Measurements from ENCODE around the gene PAIP2B. TPM values are rescaled to one million over a fixed set of nuclear protein-coding genes. Genes with fewer than 3 reads are reported as not detected.

The PAIP2B gene
- total and polyA plus RNA-seq, 2 donors (not counting 1 experiment from before 2014, with no cell fraction given) = 0.22 to 1.2 TPM

GRCh38 chr2:71212336-71212735 is 14.6 kb downstream of the PAIP2B start:
- H3K79me2 ChIP-seq (ENCODE audit: control insufficient read depth, insufficient read depth, low read length) = no peaks in the 10 kb centered on the region
- no peak overlapping the region for H3K9ac ChIP-seq (ENCODE audit: insufficient read depth, low read length)
- no peak for TF ChIP-seq CTCF (conservative IDR thresholded peaks at IDR 0.05 in 1 of 2, IDR thresholded peaks at IDR 0.05 in 1 of 2; ENCODE audit: low read depth in 1 of 2, low read length in 2 of 2)
- DNase-seq (ENCODE audit: low read depth in 2 of 2) = no peak
- H3K4me1 ChIP-seq (ENCODE audit: control insufficient read depth, extremely low read depth, insufficient read depth, low read length) = no peaks in the 10 kb centered on the region
- peaks cover 2% of the 10 kb centered on the region for H3K27me3 ChIP-seq (ENCODE audit: control insufficient read depth, insufficient read depth, low read length)
- H3K36me3 ChIP-seq (ENCODE audit: control insufficient read depth, insufficient read depth, low read length) = no peaks in the 10 kb centered on the region
- no peak overlapping the region for H3K4me2 ChIP-seq (ENCODE audit: extremely low read depth, insufficient read depth, low read length)
- no peaks in the 10 kb centered on the region for H4K20me1 ChIP-seq (ENCODE audit: control insufficient read depth, extremely low read depth, insufficient read depth, low read length)
- no peaks in the 10 kb centered on the region for H3K9me3 ChIP-seq (ENCODE audit: control insufficient read depth, insufficient read depth, low read depth, low read length)
- H3K27ac ChIP-seq (ENCODE audit: insufficient read depth, low read length) = no peak overlapping the region
- H2AFZ ChIP-seq (ENCODE audit: low read length) = no peak overlapping the region
- no peak overlapping the region for H3K4me3 ChIP-seq (replicated peaks in 1 of 4; ENCODE audit: control extremely low read depth in 1 of 4, insufficient read depth in 1 of 4, low read depth in 3 of 4, low read length in 4 of 4)

- Histone ChIP-seq H3K27ac (ENCODE audit: insufficient read depth, low read length) (no peak overlapping the region), H2AFZ (ENCODE audit: low read length) (no peak overlapping the region), H3K4me3 (replicated peaks in 1 of 4; ENCODE audit: control extremely low read depth in 1 of 4, insufficient read depth in 1 of 4, low read depth in 3 of 4, low read length in 4 of 4) (no peak overlapping the region), H4K20me1 (ENCODE audit: control insufficient read depth, extremely low read depth, insufficient read depth, low read length) (no peaks in the 10 kb centered on the region), H3K4me2 (ENCODE audit: extremely low read depth, insufficient read depth, low read length) (no peak overlapping the region), H3K36me3 (ENCODE audit: control insufficient read depth, insufficient read depth, low read length) (no peaks in the 10 kb centered on the region), H3K9me3 (ENCODE audit: control insufficient read depth, insufficient read depth, low read depth, low read length) (no peaks in the 10 kb centered on the region), H3K9ac (ENCODE audit: insufficient read depth, low read length) (no peak overlapping the region), H3K79me2 (ENCODE audit: control insufficient read depth, insufficient read depth, low read length) (no peaks in the 10 kb centered on the region), H3K4me1 (ENCODE audit: control insufficient read depth, extremely low read depth, insufficient read depth, low read length) (no peaks in the 10 kb centered on the region), H3K27me3 (ENCODE audit: control insufficient read depth, insufficient read depth, low read length) (peaks cover 2% of the 10 kb centered on the region)
- TF ChIP-seq EZH2 (IDR thresholded peaks at IDR 0.05; ENCODE audit: low read length, missing control alignments) (no peak), CTCF (conservative IDR thresholded peaks at IDR 0.05 in 1 of 2, IDR thresholded peaks at IDR 0.05 in 1 of 2; ENCODE audit: low read depth in 1 of 2, low read length in 2 of 2) (no peak)
- DNase-seq (ENCODE audit: low read depth in 2 of 2) = no peak
Measured at GRCh38 chr2:71210292-71210691, 16.6 kb downstream of the PAIP2B start.

- Histone ChIP-seq H3K4me2 (ENCODE audit: extremely low read depth, insufficient read depth, low read length) (no peak overlapping the region), H3K9me3 (ENCODE audit: control insufficient read depth, insufficient read depth, low read depth, low read length) (no peaks in the 10 kb centered on the region), H3K27ac (ENCODE audit: insufficient read depth, low read length) (no peak overlapping the region), H3K27me3 (ENCODE audit: control insufficient read depth, insufficient read depth, low read length) (no peaks in the 10 kb centered on the region), H4K20me1 (ENCODE audit: control insufficient read depth, extremely low read depth, insufficient read depth, low read length) (no peaks in the 10 kb centered on the region), H2AFZ (ENCODE audit: low read length) (no peak overlapping the region), H3K4me1 (ENCODE audit: control insufficient read depth, extremely low read depth, insufficient read depth, low read length) (no peaks in the 10 kb centered on the region), H3K4me3 (replicated peaks in 1 of 4; ENCODE audit: control extremely low read depth in 1 of 4, insufficient read depth in 1 of 4, low read depth in 3 of 4, low read length in 4 of 4) (no peak overlapping the region), H3K36me3 (ENCODE audit: control insufficient read depth, insufficient read depth, low read length) (no peaks in the 10 kb centered on the region), H3K79me2 (ENCODE audit: control insufficient read depth, insufficient read depth, low read length) (no peaks in the 10 kb centered on the region), H3K9ac (ENCODE audit: insufficient read depth, low read length) (no peak overlapping the region)
- TF ChIP-seq EZH2 (IDR thresholded peaks at IDR 0.05; ENCODE audit: low read length, missing control alignments) (no peak), CTCF (conservative IDR thresholded peaks at IDR 0.05 in 1 of 2, IDR thresholded peaks at IDR 0.05 in 1 of 2; ENCODE audit: low read depth in 1 of 2, low read length in 2 of 2) (no peak)
- DNase-seq (ENCODE audit: low read depth in 2 of 2) = no peak
Measured at GRCh38 chr2:71208756-71209155, 18.1 kb downstream of the PAIP2B start.

Measured in fibroblast of lung (primary cell).